Liver (tissue), 3 donors: ENCODE results near the gene CBX8.

ENCODE experiments used
- EGR1 ChIP-seq, 2 donors: IDR thresholded peaks; 2 replicates each; pipeline ENCODE4 v1.6.1; 2016 to 2018; ENCODE audit warnings: antibody characterized with exemption in 2 of 2, low read depth in 2 of 2
- TF ChIP-seq, protein P1 (sequence below): fragments of 150-350 bp; IDR thresholded peaks from 2 replicates; pipeline ENCODE4 v1.5.1; 2017; ENCODE audit warnings: improper control_type of control experiment, low read depth, low read length; ENCODE audit not compliant: missing input control
- donor health status: healthy.
- donor health status: healthy.

- TF ChIP-seq, protein P1, sequence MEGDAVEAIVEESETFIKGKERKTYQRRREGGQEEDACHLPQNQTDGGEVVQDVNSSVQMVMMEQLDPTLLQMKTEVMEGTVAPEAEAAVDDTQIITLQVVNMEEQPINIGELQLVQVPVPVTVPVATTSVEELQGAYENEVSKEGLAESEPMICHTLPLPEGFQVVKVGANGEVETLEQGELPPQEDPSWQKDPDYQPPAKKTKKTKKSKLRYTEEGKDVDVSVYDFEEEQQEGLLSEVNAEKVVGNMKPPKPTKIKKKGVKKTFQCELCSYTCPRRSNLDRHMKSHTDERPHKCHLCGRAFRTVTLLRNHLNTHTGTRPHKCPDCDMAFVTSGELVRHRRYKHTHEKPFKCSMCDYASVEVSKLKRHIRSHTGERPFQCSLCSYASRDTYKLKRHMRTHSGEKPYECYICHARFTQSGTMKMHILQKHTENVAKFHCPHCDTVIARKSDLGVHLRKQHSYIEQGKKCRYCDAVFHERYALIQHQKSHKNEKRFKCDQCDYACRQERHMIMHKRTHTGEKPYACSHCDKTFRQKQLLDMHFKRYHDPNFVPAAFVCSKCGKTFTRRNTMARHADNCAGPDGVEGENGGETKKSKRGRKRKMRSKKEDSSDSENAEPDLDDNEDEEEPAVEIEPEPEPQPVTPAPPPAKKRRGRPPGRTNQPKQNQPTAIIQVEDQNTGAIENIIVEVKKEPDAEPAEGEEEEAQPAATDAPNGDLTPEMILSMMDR = no peak
- TF ChIP-seq EGR1 (IDR thresholded peaks at IDR 0.05; ENCODE audit: low read depth in 2 of 2) = no peak
These were observed 958 bp downstream of the CBX8 start for GRCh38 chr17:79795795-79796443.
